A549 (cell line): ENCODE results near the gene SYNJ1. TPM values are rescaled to one million over a fixed set of nuclear protein-coding genes. Genes with fewer than 3 reads are reported as not detected.

Source experiments
- ATAC-seq, 2 experiments: fragments of 200-7000 bp in 1 of 2; fragments of >200 bp in 1 of 2; cut with Nextera tagmentation in 1 of 2; cut with Tn5 transposase in 1 of 2; 3 replicates each; pipeline versions ENCODE4 v1.8.0 to v1.9.1; 2018 to 2020; ENCODE audit warnings: mild to moderate bottlenecking in 1 of 2, moderate library complexity in 1 of 2
- CTCF ChIA-PET: fragments of 300-600 bp; sonication (Branson Sonifier 250); formaldehyde crosslinking; extraction: SDS; loops from one replicate; lab custom pipeline; 2021; ENCODE audit warnings: antibody characterized with exemption, inconsistent platforms; lab: Yijun Ruan, JAX
- POLR2A ChIA-PET: fragments of 350-600 bp; formaldehyde crosslinking; extraction: SDS; loops from one replicate; lab custom pipeline; 2021; ENCODE audit warnings: antibody characterized with exemption, inconsistent platforms; lab: Yijun Ruan, JAX
- DNase-seq, 2 experiments: peaks; one replicate each; pipeline versions ENCODE4 v3.0.0 to v3.0.0-alpha.2; 2011 to 2016; ENCODE audit warnings: low read depth in 1 of 2, low spot score in 1 of 2
- FAIRE-seq: peaks from 2 replicates; lab custom pipeline; 2011; peaks lifted over from hg19 to GRCh38; lab: Jason Lieb, UNC
- H3K27ac ChIP-seq, 2 experiments: fragments of >200 bp; sonication (Bioruptor Twin); formaldehyde crosslinking; 3 replicates each; pipeline ENCODE4 v1.5.1; 2016 to 2017
- H3K4me1 ChIP-seq: fragments of >200 bp; sonication (Bioruptor Twin); formaldehyde crosslinking; 3 replicates; pipeline ENCODE4 v1.6.1; 2016
- H3K4me2 ChIP-seq: fragments of >200 bp; sonication (Bioruptor Twin); formaldehyde crosslinking; 3 replicates; pipeline ENCODE4 v1.6.1; 2016
- H3K4me3 ChIP-seq: fragments of >200 bp; sonication (Bioruptor Twin); formaldehyde crosslinking; 3 replicates; pipeline ENCODE4 v1.5.1; 2016
- H3K9me3 ChIP-seq: fragments of >200 bp; sonication (Bioruptor Twin); formaldehyde crosslinking; 3 replicates; pipeline ENCODE4 v1.6.1; 2016
- ATOH8 ChIP-seq: fragments of 250-450 bp; sonication (Bioruptor Pico); IDR thresholded peaks from 2 replicates; pipeline ENCODE4 v1.5.0; 2020; ENCODE audit warnings: low read depth, mild to moderate bottlenecking, moderate library complexity
- CBX2 ChIP-seq: fragments of 200-600 bp; sonication (generic); IDR thresholded peaks from 2 replicates; pipeline ENCODE4 v1.6.1; 2016; ENCODE audit warnings: low read depth, mild to moderate bottlenecking, borderline replicate concordance
- CBX8 ChIP-seq: fragments of 200-600 bp; sonication (generic); IDR thresholded peaks from 2 replicates; pipeline ENCODE4 v1.6.1; 2016
- CEBPB ChIP-seq, 2 experiments: fragments of >200 bp in 1 of 2; sonication (Bioruptor Twin) in 1 of 2; formaldehyde crosslinking in 1 of 2; IDR thresholded peaks; 2 replicates each; pipeline ENCODE4 v1.6.1; 2012 to 2016
- CHD4 ChIP-seq: fragments of 200-600 bp; sonication (generic); IDR thresholded peaks from 2 replicates; pipeline ENCODE4 v1.6.1; 2016; ENCODE audit warnings: antibody characterized with exemption, mild to moderate bottlenecking, borderline replicate concordance
- CTCF ChIP-seq: fragments of >200 bp; sonication (Bioruptor Twin); formaldehyde crosslinking; IDR thresholded peaks from 3 replicates; pipeline ENCODE4 v1.5.1; 2016
- EHMT2 ChIP-seq: fragments of 200-600 bp; sonication (generic); IDR thresholded peaks from 2 replicates; pipeline ENCODE4 v1.6.1; 2016; ENCODE audit warnings: antibody characterized with exemption, low read depth, mild to moderate bottlenecking, moderate library complexity
- FOSL2 ChIP-seq, 2 experiments: fragments of 450-650 bp in 1 of 2; fragments of >200 bp in 1 of 2; sonication (Bioruptor Twin) in 1 of 2; formaldehyde crosslinking; IDR thresholded peaks; 2 replicates each; pipeline versions ENCODE4 v1.5.0 to v1.6.1; 2016 to 2020; ENCODE audit warnings: mild to moderate bottlenecking in 1 of 2, moderate library complexity in 1 of 2
- FOXS1 ChIP-seq: fragments of 250-450 bp; sonication (Bioruptor Pico); IDR thresholded peaks from 2 replicates; pipeline ENCODE4 v1.5.0; 2020; ENCODE audit warnings: mild to moderate bottlenecking, moderate library complexity
- HOXB5 ChIP-seq: fragments of 250-450 bp; sonication (Bioruptor Pico); IDR thresholded peaks from 2 replicates; pipeline ENCODE4 v1.5.0; 2020; ENCODE audit warnings: mild to moderate bottlenecking, moderate library complexity
- KDM5A ChIP-seq: fragments of 200-600 bp; sonication (generic); IDR thresholded peaks from 2 replicates; pipeline ENCODE4 v1.6.1; 2016; ENCODE audit warnings: antibody characterized with exemption, mild to moderate bottlenecking
- MAFK ChIP-seq: fragments of 450-650 bp; IDR thresholded peaks from 2 replicates; pipeline ENCODE4 v1.6.1; 2014; ENCODE audit not compliant: partially characterized antibody
- MAZ ChIP-seq: fragments of 150-350 bp; IDR thresholded peaks from 2 replicates; pipeline ENCODE4 v1.6.1; 2014; ENCODE audit warnings: antibody characterized with exemption, low read depth, low read length, borderline replicate concordance
- NFE2L2 ChIP-seq: fragments of 150-350 bp; conservative IDR thresholded peaks from 2 replicates; pipeline ENCODE4 v1.6.1; 2014; ENCODE audit warnings: low read length
- NR3C1 ChIP-seq: fragments of >200 bp; sonication (Bioruptor Twin); formaldehyde crosslinking; IDR thresholded peaks from 3 replicates; pipeline ENCODE4 v1.6.1; 2017
- PHF8 ChIP-seq: fragments of 200-600 bp; sonication (generic); IDR thresholded peaks from 2 replicates; pipeline ENCODE4 v1.6.1; 2016; ENCODE audit warnings: low read depth, mild to moderate bottlenecking, antibody characterized with exemption, moderate library complexity, borderline replicate concordance
- RFX5 ChIP-seq: fragments of 450-650 bp; IDR thresholded peaks from 2 replicates; pipeline ENCODE4 v1.7.1; 2014; ENCODE audit warnings: antibody characterized with exemption, mild to moderate bottlenecking, moderate library complexity
- TFCP2L1 ChIP-seq: fragments of 250-450 bp; sonication (Bioruptor Pico); IDR thresholded peaks from 2 replicates; pipeline ENCODE4 v1.5.0; 2021; ENCODE audit warnings: mild to moderate bottlenecking
- TP53 ChIP-seq: fragments of 250-450 bp; sonication (Bioruptor Pico); IDR thresholded peaks from 2 replicates; pipeline ENCODE4 v1.5.0; 2021; ENCODE audit warnings: mild to moderate bottlenecking, moderate library complexity
- ZC3H11A ChIP-seq: fragments of 450-650 bp; IDR thresholded peaks from 2 replicates; pipeline ENCODE4 v1.6.1; 2014; ENCODE audit warnings: antibody characterized with exemption, mild to moderate bottlenecking
- ZNF302 ChIP-seq: fragments of 250-450 bp; sonication (Bioruptor Pico); IDR thresholded peaks from 2 replicates; pipeline ENCODE4 v1.9.0; 2021; ENCODE audit warnings: inconsistent platforms, mild to moderate bottlenecking, moderate library complexity
- ZSCAN20 ChIP-seq: fragments of 250-450 bp; sonication (Bioruptor Pico); IDR thresholded peaks from 2 replicates; pipeline ENCODE4 v1.8.0; 2022; ENCODE audit warnings: mild to moderate bottlenecking, moderate library complexity
- WGBS: methylation state at CpG from one replicate; pipeline ENCODE4 v1.1.6; 2017; ENCODE audit errors: missing lambda C conversion rate; 5-methylcytosine and 5-hydroxymethylcytosine counted together
- polyA plus RNA-seq, 4 experiments: library from polyadenylated mRNA; depleted of rRNA in 3 of 4; stranded (reverse); fragments of >200 nt; fragmentation: RNase III in 1 of 4; extraction: RNeasy Plus Mini Kit Qiagen cat#74134 plus additional on column Dnase treatment in 1 of 4; gene quantifications; 2 replicates in 3 of 4; 3 replicates in 1 of 4; pipeline ENCODE4 v1.2.3, GENCODE V29; 2011 to 2017
- TF ChIP-seq, protein P1 (sequence below): fragments of >200 bp; sonication (Bioruptor Twin); formaldehyde crosslinking; IDR thresholded peaks from 3 replicates; pipeline ENCODE4 v1.6.1; 2016
- TF ChIP-seq, protein P2 (sequence below): fragments of 450-650 bp; IDR thresholded peaks from 2 replicates; pipeline ENCODE4 v1.6.1; 2014; ENCODE audit warnings: antibody characterized with exemption

SYNJ1 gene
- polyA plus RNA-seq, 2 of the 4 experiments (the other 2 are of a cell fraction), result 2.3 to 3.8 TPM

- Histone ChIP-seq H3K27ac (no peak overlapping the region), H3K4me2 (no peak overlapping the region), H3K4me1 (no peaks in the 10 kb centered on the region), H3K9me3 (no peaks in the 10 kb centered on the region), H3K4me3 (no peak overlapping the region)
- FAIRE-seq (no peak), DNase-seq (no peak), ATAC-seq (no peak)
- TF ChIP-seq, protein P1, sequence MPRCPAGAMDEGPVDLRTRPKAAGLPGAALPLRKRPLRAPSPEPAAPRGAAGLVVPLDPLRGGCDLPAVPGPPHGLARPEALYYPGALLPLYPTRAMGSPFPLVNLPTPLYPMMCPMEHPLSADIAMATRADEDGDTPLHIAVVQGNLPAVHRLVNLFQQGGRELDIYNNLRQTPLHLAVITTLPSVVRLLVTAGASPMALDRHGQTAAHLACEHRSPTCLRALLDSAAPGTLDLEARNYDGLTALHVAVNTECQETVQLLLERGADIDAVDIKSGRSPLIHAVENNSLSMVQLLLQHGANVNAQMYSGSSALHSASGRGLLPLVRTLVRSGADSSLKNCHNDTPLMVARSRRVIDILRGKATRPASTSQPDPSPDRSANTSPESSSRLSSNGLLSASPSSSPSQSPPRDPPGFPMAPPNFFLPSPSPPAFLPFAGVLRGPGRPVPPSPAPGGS, result no peak
- no peak for TF ChIP-seq HOXB5
- ChIA-PET POLR2A (no interaction called here), CTCF (interaction anchor here (1.4 kb wide), 1 partner anchor 59 kb away, joined by 3 read pairs; no protein-coding TSS in a partner anchor)
- 98% methylated on average over 2 of the region's 2 CpGs for WGBS
These were observed 11.3 kb downstream of the SYNJ1 start for GRCh38 chr21:32716486-32716885.

DNA sequence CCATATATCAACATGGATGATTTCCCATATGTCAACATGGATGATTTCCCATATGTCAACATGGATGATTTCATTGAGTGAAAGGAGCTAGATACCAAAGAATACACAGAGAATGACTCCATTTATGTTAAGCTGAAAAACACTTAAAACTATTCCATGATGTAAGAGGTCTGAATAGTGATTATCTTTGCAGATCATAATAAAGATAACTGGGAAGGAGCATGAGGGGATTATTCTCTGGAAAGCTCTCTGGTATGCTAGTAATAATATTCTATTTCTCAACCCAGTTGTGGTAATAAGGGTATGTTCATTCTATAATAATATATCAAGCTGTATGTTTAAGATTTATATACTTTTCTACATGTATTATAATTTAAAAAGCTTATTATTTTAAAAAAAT lies 14.1 kb downstream of the SYNJ1 start:
- no peak overlapping the region for H3K27ac ChIP-seq
- no peak for DNase-seq
- H3K9me3 ChIP-seq, result no peaks in the 10 kb centered on the region
- ChIA-PET CTCF (no interaction called here), POLR2A (no interaction called here)
- no peak for FAIRE-seq
- ATAC-seq, result no peak
- H3K4me3 ChIP-seq, result no peak overlapping the region
- no peak overlapping the region for H3K4me2 ChIP-seq
- no peak for TF ChIP-seq MAFK
- TF ChIP-seq FOXS1, result no peak
- no peak for TF ChIP-seq NR3C1
- no peak for TF ChIP-seq TFCP2L1
- TF ChIP-seq ZC3H11A, result no peak
- no peak for TF ChIP-seq CBX8
- no peak for TF ChIP-seq ZSCAN20 (CRISPR knock-in tag)
- no peak for TF ChIP-seq EHMT2
- H3K4me1 ChIP-seq, result no peaks in the 10 kb centered on the region

GRCh38 chr21:32712641-32713040 lies 15.2 kb downstream of the SYNJ1 start:
- CTCF ChIA-PET, result interaction anchor here (1.2 kb wide), 1 partner anchor 114 kb away, joined by 3 read pairs; no protein-coding TSS in a partner anchor
- FAIRE-seq (no peak), DNase-seq (no peak), ATAC-seq (no peak)
- Histone ChIP-seq H3K4me2 (no peak overlapping the region), H3K9me3 (no peaks in the 10 kb centered on the region), H3K4me1 (no peaks in the 10 kb centered on the region), H3K4me3 (no peak overlapping the region), H3K27ac (no peak overlapping the region)
- WGBS, result 86% methylated on average over 4 of the region's 4 CpGs
- no peak for TF ChIP-seq NR3C1
- TF ChIP-seq FOSL2 (IDR thresholded peaks at IDR 0.05), result no peak
- TF ChIP-seq FOSL2 (CRISPR knock-in tag; IDR thresholded peaks at IDR 0.05), result no peak
- no peak for TF ChIP-seq CHD4
- TF ChIP-seq PHF8, result no peak
- no peak for TF ChIP-seq KDM5A
- TF ChIP-seq, protein P1, result no peak
- TF ChIP-seq MAFK, result no peak
- TF ChIP-seq RFX5, result no peak
- TF ChIP-seq ATOH8 (CRISPR knock-in tag), result no peak
- no peak for TF ChIP-seq CTCF
- TF ChIP-seq MAZ, result no peak
- TF ChIP-seq, protein P2, sequence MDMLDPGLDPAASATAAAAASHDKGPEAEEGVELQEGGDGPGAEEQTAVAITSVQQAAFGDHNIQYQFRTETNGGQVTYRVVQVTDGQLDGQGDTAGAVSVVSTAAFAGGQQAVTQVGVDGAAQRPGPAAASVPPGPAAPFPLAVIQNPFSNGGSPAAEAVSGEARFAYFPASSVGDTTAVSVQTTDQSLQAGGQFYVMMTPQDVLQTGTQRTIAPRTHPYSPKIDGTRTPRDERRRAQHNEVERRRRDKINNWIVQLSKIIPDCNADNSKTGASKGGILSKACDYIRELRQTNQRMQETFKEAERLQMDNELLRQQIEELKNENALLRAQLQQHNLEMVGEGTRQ, result no peak
- no peak for TF ChIP-seq NFE2L2
- TF ChIP-seq ZSCAN20 (CRISPR knock-in tag), result no peak
- no peak for TF ChIP-seq TP53 (CRISPR knock-in tag)
- TF ChIP-seq ZNF302 (CRISPR knock-in tag), result no peak
- no peak for TF ChIP-seq HOXB5
- no peak for TF ChIP-seq CEBPB (IDR thresholded peaks at IDR 0.05)
- no peak for TF ChIP-seq CBX2
- POLR2A ChIA-PET, result interaction anchor here (1.3 kb wide), 1 partner anchor 15 kb away, joined by 3 read pairs; the partner anchor contains the start of gene SYNJ1
